Spleen (tissue), 13 donors: ENCODE results near the gene SOX11. TPM values are rescaled to one million over a fixed set of nuclear protein-coding genes. Genes with fewer than 3 reads are reported as not detected.
"Not testable (repeated sequence)": the region's sequence is repeated elsewhere in the genome, so short reads cannot be mapped to it uniquely, and the experiment has no call there.

Experiments used
- DNase-seq: peaks from one replicate; pipeline ENCODE4 v3.0.0-alpha.2; 2020
- H3K27ac ChIP-seq, 8 donors: fragments of 200-600 bp; sonication (generic) in 7 of 8; 1 replicate in 4 of 8; 2 replicates in 4 of 8; pipeline versions ENCODE4 v1.5.0 to v1.8.0; 2016 to 2021; ENCODE audit warnings: inconsistent platforms in 4 of 8, mild to moderate bottlenecking in 4 of 8, moderate library complexity in 1 of 8
- H3K27me3 ChIP-seq, 7 donors: fragments of 200-600 bp; sonication (generic) in 6 of 7; replicated peaks in 1 of 7; 1 replicate in 4 of 7; 2 replicates in 3 of 7; pipeline versions ENCODE4 v1.5.0 to v1.8.0; 2016 to 2021; ENCODE audit warnings: inconsistent platforms in 3 of 7, mild to moderate bottlenecking in 1 of 7
- H3K36me3 ChIP-seq, 6 donors: fragments of 200-600 bp; sonication (generic) in 5 of 6; 1 replicate in 4 of 6; 2 replicates in 2 of 6; pipeline versions ENCODE4 v1.5.0 to v1.8.0; 2016 to 2021; ENCODE audit warnings: inconsistent platforms in 2 of 6
- H3K4me1 ChIP-seq, 6 donors: fragments of 200-600 bp; sonication (generic) in 5 of 6; 1 replicate in 3 of 6; 2 replicates in 3 of 6; pipeline versions ENCODE4 v1.5.0 to v1.8.0; 2016 to 2021; ENCODE audit warnings: inconsistent platforms in 3 of 6
- H3K4me3 ChIP-seq, 8 donors: fragments of 200-600 bp; sonication (generic) in 7 of 8; 1 replicate in 4 of 8; 2 replicates in 4 of 8; pipeline versions ENCODE4 v1.5.0 to v1.8.0; 2016 to 2021; ENCODE audit warnings: inconsistent platforms in 4 of 8, mild to moderate bottlenecking in 4 of 8, moderate library complexity in 2 of 8
- H3K9me3 ChIP-seq, 8 donors: fragments of 200-600 bp; sonication (generic) in 7 of 8; 1 replicate in 4 of 8; 2 replicates in 4 of 8; pipeline versions ENCODE4 v1.5.0 to v1.8.0; 2016 to 2021; ENCODE audit warnings: inconsistent platforms in 4 of 8
- CTCF ChIP-seq, 11 experiments: fragments of 200-600 bp in 7 of 11; fragments of 450-650 bp in 4 of 11; sonication (generic) in 4 of 11; IDR thresholded peaks in 8 of 11; conservative IDR thresholded peaks in 3 of 11; 1 replicate in 7 of 11; 2 replicates in 4 of 11; pipeline versions ENCODE4 v1.4.0 to v1.8.0; 2016 to 2021; ENCODE audit warnings: antibody characterized with exemption in 11 of 11, inconsistent platforms in 4 of 11, mild to moderate bottlenecking in 1 of 11
- POLR2A ChIP-seq, 3 donors: fragments of 450-650 bp; IDR thresholded peaks; one replicate each; pipeline ENCODE4 v1.5.1; 2017; ENCODE audit warnings: antibody characterized with exemption in 3 of 3, mild to moderate bottlenecking in 1 of 3
- POLR2AphosphoS5 ChIP-seq, 3 donors: sonication (generic); formaldehyde crosslinking; IDR thresholded peaks; one replicate each; pipeline ENCODE4 v1.5.1; 2017; ENCODE audit warnings: antibody characterized with exemption in 3 of 3
- whole genome bisulfite sequencing, 5 donors: extraction: QIAGEN DNeasy Blood & Tissue Kit in 3 of 5; methylation state at CpG; one replicate each; pipeline versions ENCODE4 v1.1.5 to v1.1.7; 2013 to 2018; 5-methylcytosine and 5-hydroxymethylcytosine counted together
- intact Hi-C: fragments of 100-400 bp; cut with DNase I; formaldehyde crosslinking; loops from one replicate; pipeline ENCODE4 v1.15.0; 2023; ENCODE audit warnings: low total_unique reads
- long read RNA-seq, 2 donors: transcript quantifications; one replicate each; lab custom pipeline, GENCODE V29; 2026
- polyA plus RNA-seq, 3 donors: library from polyadenylated mRNA; stranded (reverse); fragments of 200-250 nt; gene quantifications; one replicate each; pipeline ENCODE4 v1.2.1, GENCODE V29; 2013
- total RNA-seq, 7 donors: library from RNA; depleted of rRNA in 3 of 7; stranded (reverse); fragments of >200 nt in 3 of 7; fragmentation: NEBNext Ultra II Directional in 4 of 7; extraction: Animal tissue kit (Norgen Biotek cat#: 25700) in 4 of 7; gene quantifications; one replicate each; pipeline versions ENCODE4 v1.1.0 to v1.2.1, GENCODE V29; 2016 to 2021
- donor health status: healthy with polysubstance abuse.
- donor health status: DM: no; HTN: no; CAD: no; lungs with moderate emphysema.
- donor health status: DM: no; HTN: no; CAD: no.
- donor health status: Bipolar disorder and iron deficiency.
- donor health status: healthy.
- donor health status: DM: no; HTN: no; CAD: no.
- donor health status: DM: yes; HTN: yes; CAD: no.

Gene SOX11
- total RNA-seq (under 1 TPM; 0.23 to 0.92 (median 0.32) TPM), polyA plus RNA-seq (under 1 TPM; 0.09 to 0.32 (median 0.26) TPM)
- long read RNA-seq, donor 1, full-length matches to known transcripts: 31 of 31 reads
- long read RNA-seq, donor 1, partial matches to known transcripts: 0 of 31 reads
- long read RNA-seq, donor 1, other reads (novel, unspliced or antisense): 0 of 31 reads
- long read RNA-seq, donor 2, full-length matches to known transcripts: 18 of 18 reads
- long read RNA-seq, donor 2, partial matches to known transcripts: 0 of 18 reads
- long read RNA-seq, donor 2, other reads (novel, unspliced or antisense): 0 of 18 reads

DNA sequence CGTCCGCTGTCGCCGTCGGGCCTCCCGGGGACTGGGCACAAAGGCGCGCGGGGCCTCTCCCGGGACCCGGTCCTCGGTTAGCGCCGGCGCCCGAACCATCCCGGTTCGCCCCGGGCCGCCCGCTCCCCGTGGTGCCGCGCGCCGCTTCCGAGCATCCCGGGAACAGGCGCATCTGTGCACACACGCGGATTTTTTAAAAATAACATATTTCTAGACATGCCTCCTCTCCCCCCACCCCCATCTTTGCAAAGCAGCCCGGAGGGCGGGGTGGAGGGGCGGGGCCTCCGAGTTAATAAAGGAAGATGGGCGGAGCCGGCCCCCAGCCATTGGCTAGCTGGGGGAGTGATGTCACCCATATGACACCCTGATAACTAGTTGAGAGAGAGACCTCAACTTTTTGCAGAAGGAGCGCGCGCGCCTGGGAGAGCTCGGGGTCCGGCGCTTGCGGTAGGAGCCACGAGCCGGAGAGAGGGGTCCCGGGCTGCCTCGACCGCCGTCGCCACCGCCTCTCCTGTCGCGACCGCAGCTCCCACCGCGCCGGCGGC, at the start of gene SOX11:
SOX11 (plus strand) TSS at position 400 of the 545 bp plus-strand sequence. CDS start 338 bp downstream, outside the sequence.
- peak; percentile 69 for DNase-seq
- WGBS, 5 donors: 4 to 11% (median 5%) methylated on average over 14 to 60 of the region's 60 CpGs
- Histone ChIP-seq H3K9me3 (peaks cover 0 to 20% (median 0%) of the 10 kb centered on the region in 8 donors), H3K4me1 (peaks cover 17 to 53% (median 37%) of the 10 kb centered on the region in 6 donors), H3K27ac (no peak within 1 kb of the TSS), H3K36me3 (no peaks in the 10 kb centered on the region), H3K4me3 (peak within 1 kb of the TSS in 7 of 8 donors; percentile 20 to 62 (median 32)), H3K27me3 (peaks cover 0 to 81% (median 67%) of the 10 kb centered on the region in 7 donors)
- TF ChIP-seq POLR2AphosphoS5 (IDR thresholded peaks at IDR 0.05): peak in 1 of 3 donors; percentile 29
- no peak for TF ChIP-seq POLR2A (IDR thresholded peaks at IDR 0.05)
- no peak for TF ChIP-seq CTCF (IDR thresholded peaks at IDR 0.05 in 8 of 11, conservative IDR thresholded peaks at IDR 0.05 in 3 of 11)
- intact Hi-C loops: no loop called here

DNA sequence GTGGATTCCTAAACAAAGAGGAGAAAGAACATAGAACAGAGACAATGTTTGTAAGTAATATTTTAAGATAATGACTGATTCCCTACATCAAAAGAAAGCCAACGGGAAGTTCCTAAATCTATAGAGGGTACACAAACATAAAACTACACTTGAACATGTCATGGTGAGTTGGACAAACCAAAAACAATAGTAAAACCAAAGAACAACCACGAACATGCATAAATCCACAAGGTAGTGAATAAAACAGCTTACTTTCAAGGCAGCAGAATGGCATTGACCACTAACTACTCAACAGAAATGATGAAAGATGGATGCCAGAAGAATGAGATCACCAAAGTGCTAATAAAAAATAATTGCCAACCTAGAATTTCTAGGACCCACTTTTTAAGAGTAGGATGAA, 39.5 kb upstream of the SOX11 start:
- H3K36me3 ChIP-seq, H3K9me3 ChIP-seq, intact Hi-C loops, H3K27ac ChIP-seq, DNase-seq, H3K4me3 ChIP-seq, H3K27me3 ChIP-seq, H3K4me1 ChIP-seq: not testable (repeated sequence)
- WGBS, 5 donors: 58 to 83% (median 74%) methylated on average over 2 of the region's 2 CpGs

GRCh38 chr2:5653756-5654155, 38.4 kb upstream of the SOX11 start:
- H3K36me3 ChIP-seq, H3K9me3 ChIP-seq, H3K27ac ChIP-seq, H3K4me1 ChIP-seq, intact Hi-C loops, DNase-seq, H3K4me3 ChIP-seq, H3K27me3 ChIP-seq: not testable (repeated sequence)
- WGBS, 5 donors: 79 to 91% (median 83%) methylated on average over 4 of the region's 4 CpGs

DNA sequence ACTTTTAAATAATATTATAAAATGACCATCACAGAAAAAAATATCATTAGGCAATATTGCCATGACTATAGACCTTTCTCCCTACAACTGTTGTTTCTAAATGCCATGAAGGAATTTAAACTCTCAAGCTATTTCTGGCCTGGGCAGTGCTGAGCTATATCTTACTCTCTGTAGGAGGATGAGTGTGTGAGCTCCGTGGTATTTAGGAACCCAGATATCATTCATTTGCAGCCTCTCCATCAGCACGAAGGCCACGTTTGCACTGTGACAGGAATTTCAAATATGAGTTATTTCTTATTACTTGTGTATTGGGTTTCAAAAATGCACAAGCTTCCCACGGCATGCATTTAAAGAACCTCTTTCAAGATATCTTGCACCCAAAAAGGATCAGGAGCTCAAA, 35.0 kb upstream of the SOX11 start:
- H3K9me3 ChIP-seq: no peaks in the 10 kb centered on the region
- no peaks in the 10 kb centered on the region for H3K36me3 ChIP-seq
- TF ChIP-seq POLR2A (IDR thresholded peaks at IDR 0.05) (no peak), POLR2AphosphoS5 (IDR thresholded peaks at IDR 0.05) (no peak), CTCF (IDR thresholded peaks at IDR 0.05 in 8 of 11, conservative IDR thresholded peaks at IDR 0.05 in 3 of 11) (no peak)
- H3K4me1 ChIP-seq: no peaks in the 10 kb centered on the region
- no peak overlapping the region for H3K4me3 ChIP-seq
- no peak for DNase-seq
- H3K27me3 ChIP-seq: no peaks in the 10 kb centered on the region
- intact Hi-C loops: no loop called here
- 66 to 74% (median 70%) methylated on average over 4 of the region's 4 CpGs for WGBS, 5 donors
- H3K27ac ChIP-seq: no peak overlapping the region

GRCh38 chr2:5660591-5660990, 31.6 kb upstream of the SOX11 start:
- no peaks in the 10 kb centered on the region for H3K36me3 ChIP-seq
- H3K27me3 ChIP-seq: no peaks in the 10 kb centered on the region
- no peaks in the 10 kb centered on the region for H3K9me3 ChIP-seq
- no peak for DNase-seq
- no peak overlapping the region for H3K27ac ChIP-seq
- no peaks in the 10 kb centered on the region for H3K4me1 ChIP-seq
- H3K4me3 ChIP-seq: no peak overlapping the region
- intact Hi-C loops: no loop called here
- 71 to 77% (median 76%) methylated on average over 3 of the region's 3 CpGs for WGBS, 5 donors
- TF ChIP-seq CTCF (IDR thresholded peaks at IDR 0.05 in 8 of 11, conservative IDR thresholded peaks at IDR 0.05 in 3 of 11) (no peak), POLR2AphosphoS5 (IDR thresholded peaks at IDR 0.05) (no peak), POLR2A (IDR thresholded peaks at IDR 0.05) (no peak)
